Brain microvascular endothelial cell (primary cell): ENCODE measurements around the gene ABHD12.
"Not testable (repeated sequence)": the region's sequence is repeated elsewhere in the genome, so short reads cannot be mapped to it uniquely, and the experiment has no call there.

Experiments
- DNase-seq: peaks from one replicate; pipeline ENCODE4 v3.0.0-alpha.2; 2020
- H3K27ac ChIP-seq: fragments of 250-450 bp; sonication (Bioruptor Pico); 2 replicates; pipeline ENCODE4 v1.5.1; 2020; ENCODE audit warnings: mild to moderate bottlenecking, moderate library complexity
- H3K27me3 ChIP-seq: fragments of 250-450 bp; sonication (Bioruptor Pico); replicated peaks from 2 replicates; pipeline ENCODE4 v1.5.1; 2020; ENCODE audit warnings: mild to moderate bottlenecking
- H3K36me3 ChIP-seq: fragments of 250-450 bp; sonication (Bioruptor Pico); replicated peaks from 2 replicates; pipeline ENCODE4 v1.5.1; 2020; ENCODE audit warnings: mild to moderate bottlenecking
- H3K4me3 ChIP-seq: 2 replicates; pipeline ENCODE4 v1.5.1; 2011; ENCODE audit warnings: low read depth, mild to moderate bottlenecking, control low read depth, low read length, moderate library complexity
- in situ Hi-C: cut with HindIII; loops from 2 replicates; pipeline ENCODE4 v1.10.0; 2017; ENCODE audit warnings: low sequenced_read_pairs, low pct_ligation_motif_present
- TF ChIP-seq, protein P1 (sequence below): IDR thresholded peaks from 2 replicates; pipeline ENCODE4 v1.5.1; 2011; ENCODE audit warnings: low read depth, mild to moderate bottlenecking, moderate library complexity, low read length, control low read depth, inconsistent platforms; ENCODE audit errors: missing control alignments

Gene ABHD12

DNA sequence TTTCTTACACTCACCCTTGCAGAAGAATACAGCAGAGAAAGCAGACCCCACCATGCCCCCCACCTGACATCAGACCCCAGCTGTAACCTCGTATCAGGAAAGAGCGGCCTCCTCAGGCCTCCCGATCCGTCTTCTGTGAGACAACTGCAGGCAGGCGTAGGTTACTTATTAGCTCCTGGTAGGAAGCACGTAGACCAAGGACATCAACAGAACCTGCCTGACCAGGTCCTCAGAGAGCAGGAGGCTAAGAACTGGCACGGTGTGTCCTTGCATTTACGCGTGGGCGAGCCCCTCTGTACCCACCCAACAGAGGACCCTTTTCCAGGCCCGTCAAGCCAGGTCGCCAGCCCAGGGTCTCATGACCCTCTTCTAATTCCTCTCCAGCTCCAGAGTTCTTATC is 51.0 kb downstream of the ABHD12 start:
- H3K36me3 ChIP-seq = peaks cover 4% of the 10 kb centered on the region
- H3K27ac ChIP-seq = no peak overlapping the region
- in situ Hi-C loops = no loop called here
- no peaks in the 10 kb centered on the region for H3K27me3 ChIP-seq
- no peak overlapping the region for H3K4me3 ChIP-seq
- no peak for DNase-seq
- TF ChIP-seq, protein P1, sequence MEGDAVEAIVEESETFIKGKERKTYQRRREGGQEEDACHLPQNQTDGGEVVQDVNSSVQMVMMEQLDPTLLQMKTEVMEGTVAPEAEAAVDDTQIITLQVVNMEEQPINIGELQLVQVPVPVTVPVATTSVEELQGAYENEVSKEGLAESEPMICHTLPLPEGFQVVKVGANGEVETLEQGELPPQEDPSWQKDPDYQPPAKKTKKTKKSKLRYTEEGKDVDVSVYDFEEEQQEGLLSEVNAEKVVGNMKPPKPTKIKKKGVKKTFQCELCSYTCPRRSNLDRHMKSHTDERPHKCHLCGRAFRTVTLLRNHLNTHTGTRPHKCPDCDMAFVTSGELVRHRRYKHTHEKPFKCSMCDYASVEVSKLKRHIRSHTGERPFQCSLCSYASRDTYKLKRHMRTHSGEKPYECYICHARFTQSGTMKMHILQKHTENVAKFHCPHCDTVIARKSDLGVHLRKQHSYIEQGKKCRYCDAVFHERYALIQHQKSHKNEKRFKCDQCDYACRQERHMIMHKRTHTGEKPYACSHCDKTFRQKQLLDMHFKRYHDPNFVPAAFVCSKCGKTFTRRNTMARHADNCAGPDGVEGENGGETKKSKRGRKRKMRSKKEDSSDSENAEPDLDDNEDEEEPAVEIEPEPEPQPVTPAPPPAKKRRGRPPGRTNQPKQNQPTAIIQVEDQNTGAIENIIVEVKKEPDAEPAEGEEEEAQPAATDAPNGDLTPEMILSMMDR = no peak

DNA sequence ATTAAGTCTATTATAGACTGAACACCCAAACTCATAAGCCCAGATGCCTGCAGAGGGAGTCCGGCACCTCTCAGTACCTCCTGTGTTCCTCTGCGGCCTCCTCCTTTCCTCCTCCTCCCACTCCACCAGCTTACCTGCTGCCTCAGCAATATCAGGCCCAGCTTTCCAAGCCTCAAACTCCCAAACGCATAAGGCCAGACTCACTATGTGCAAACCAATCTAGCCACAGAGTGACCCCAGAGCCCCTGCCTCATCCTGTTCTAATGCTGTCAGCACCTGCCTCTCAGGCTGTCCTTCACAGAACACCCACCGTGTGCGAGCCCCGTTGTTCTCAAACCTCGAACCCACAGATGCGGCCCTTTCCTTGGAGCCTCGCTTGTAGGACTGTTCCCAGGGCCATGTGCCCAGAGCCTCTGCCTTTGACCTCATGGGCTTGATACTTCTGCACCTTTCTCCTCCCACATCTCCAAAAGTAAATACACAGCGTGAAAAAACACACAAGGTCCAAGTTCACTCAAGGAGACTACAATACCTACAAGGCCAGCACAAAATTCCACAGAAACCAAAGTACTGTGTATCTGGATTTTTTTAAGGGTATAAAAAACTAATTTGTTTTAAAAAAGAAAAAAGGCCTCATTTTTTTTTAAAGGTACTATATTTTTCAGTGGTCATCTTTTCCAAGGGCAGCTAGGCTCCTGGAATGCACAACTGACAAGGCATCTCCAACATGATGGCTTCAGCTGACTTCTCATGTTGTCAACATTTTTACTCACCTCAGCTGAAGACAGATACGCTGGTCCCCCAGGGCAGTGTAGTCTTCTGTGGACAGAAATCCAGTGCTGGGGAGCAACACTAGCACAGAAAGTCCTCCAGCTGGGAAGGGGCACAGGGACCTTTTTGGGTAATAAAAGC is 52.3 kb downstream of the ABHD12 start:
- Histone ChIP-seq H3K27ac (no peak overlapping the region), H3K27me3 (no peaks in the 10 kb centered on the region), H3K4me3 (no peak overlapping the region), H3K36me3 (peaks cover 4% of the 10 kb centered on the region)
- TF ChIP-seq, protein P1 = peak; percentile 18
- in situ Hi-C loops = no loop called here
- no peak for DNase-seq

DNA sequence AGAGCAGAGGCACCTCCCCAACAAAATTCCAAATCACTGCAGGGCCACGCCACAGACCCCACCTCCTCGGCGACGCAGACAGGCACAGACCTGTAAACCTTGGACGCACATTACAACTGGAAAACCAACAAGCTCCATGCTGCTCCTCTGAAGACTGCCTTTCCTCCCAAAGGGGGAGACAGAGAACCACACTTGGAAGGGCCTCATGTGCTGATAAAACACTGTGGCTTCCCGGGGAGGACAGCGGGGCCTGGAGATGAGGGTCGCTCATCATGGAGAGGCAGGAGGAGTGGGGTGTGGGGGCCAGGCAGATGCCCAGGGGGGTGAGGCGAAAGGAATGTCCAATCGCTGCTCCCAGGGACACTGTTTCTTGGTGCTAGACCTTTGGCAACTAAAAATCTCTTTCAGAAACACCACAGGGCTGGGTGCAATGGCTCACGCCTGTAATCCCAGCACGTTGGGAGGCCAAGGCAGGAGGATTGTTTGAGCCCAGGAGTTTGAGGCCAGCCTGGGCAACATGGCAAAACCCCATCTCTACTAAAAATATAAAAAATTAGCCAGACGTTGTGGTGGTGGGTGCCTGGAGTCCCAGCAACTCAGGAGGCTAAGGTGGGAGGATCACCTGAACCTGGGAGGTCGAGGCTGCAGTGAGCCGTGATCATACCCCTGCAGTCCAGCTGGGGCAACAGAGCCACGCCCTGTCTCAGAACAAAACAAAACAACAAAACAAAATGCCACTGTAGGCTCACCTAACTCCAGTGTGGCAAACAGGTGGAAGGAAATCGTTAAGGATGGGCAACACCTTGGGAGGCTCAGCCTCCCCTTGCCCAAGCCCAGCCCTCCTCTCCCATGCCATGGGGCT is 53.8 kb downstream of the ABHD12 start:
- Histone ChIP-seq H3K27me3 (no peaks in the 10 kb centered on the region), H3K27ac (no peak overlapping the region), H3K4me3 (no peak overlapping the region), H3K36me3 (peaks cover 4% of the 10 kb centered on the region)
- in situ Hi-C loops = no loop called here
- TF ChIP-seq, protein P1 = peak; percentile 79
- peak; percentile 53 for DNase-seq

DNA sequence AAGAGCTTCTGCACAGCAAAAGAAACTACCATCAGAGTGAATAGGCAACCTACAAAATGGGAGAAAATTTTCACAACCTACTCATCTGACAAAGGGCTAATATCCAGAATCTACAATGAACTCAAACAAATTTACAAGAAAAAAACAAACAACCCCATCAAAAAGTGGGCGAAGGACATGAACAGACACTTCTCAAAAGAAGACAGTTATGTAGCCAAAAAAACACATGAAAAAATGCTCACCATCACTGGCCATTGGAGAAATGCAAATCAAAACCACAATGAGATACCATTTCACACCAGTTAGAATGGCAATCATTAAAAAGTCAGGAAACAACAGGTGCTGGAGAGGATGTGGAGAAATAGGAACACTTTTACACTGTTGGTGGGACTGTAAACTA is 55.7 kb downstream of the ABHD12 start:
- H3K27ac ChIP-seq, H3K4me3 ChIP-seq, DNase-seq, H3K27me3 ChIP-seq, H3K36me3 ChIP-seq, in situ Hi-C loops: not testable (repeated sequence)

DNA sequence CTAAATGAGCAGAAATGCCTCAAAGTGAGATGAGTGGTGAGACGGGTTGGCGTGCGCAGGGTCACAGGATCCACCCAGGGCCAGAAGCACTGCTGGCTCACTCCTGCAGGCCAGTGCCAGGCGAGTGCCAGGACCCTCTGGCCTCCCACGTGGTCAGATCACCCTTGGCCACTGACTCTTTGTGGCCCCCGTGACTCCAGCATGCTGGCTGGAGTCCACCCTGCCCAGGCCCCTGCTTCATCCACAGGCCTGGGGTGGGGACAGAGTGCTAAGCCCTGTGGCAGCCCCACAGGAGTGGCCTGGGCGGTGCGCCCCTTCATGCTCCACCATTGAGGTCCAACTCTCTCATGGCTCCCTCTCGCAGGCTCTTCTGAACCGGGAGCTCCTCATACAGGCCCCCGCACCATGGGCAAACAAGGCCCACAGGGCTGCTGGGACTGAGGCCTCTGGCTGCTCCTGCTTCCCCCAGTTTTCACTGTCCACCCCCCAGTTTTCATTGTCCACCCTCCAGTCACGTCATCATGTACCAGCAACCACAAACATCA is 61.6 kb downstream of the ABHD12 start:
- H3K36me3 ChIP-seq = no peaks in the 10 kb centered on the region
- TF ChIP-seq, protein P1 = no peak
- H3K27me3 ChIP-seq = no peaks in the 10 kb centered on the region
- no peak overlapping the region for H3K27ac ChIP-seq
- in situ Hi-C loops = no loop called here
- DNase-seq = no peak
- no peak overlapping the region for H3K4me3 ChIP-seq
